T-helper 1 cell (primary cell): ENCODE measurements around the gene PHF2.

Source experiments
- DNase-seq, 5 donors: peaks; one replicate each; pipeline ENCODE4 v3.0.0-alpha.2; 2012 to 2020

PHF2 gene

DNA sequence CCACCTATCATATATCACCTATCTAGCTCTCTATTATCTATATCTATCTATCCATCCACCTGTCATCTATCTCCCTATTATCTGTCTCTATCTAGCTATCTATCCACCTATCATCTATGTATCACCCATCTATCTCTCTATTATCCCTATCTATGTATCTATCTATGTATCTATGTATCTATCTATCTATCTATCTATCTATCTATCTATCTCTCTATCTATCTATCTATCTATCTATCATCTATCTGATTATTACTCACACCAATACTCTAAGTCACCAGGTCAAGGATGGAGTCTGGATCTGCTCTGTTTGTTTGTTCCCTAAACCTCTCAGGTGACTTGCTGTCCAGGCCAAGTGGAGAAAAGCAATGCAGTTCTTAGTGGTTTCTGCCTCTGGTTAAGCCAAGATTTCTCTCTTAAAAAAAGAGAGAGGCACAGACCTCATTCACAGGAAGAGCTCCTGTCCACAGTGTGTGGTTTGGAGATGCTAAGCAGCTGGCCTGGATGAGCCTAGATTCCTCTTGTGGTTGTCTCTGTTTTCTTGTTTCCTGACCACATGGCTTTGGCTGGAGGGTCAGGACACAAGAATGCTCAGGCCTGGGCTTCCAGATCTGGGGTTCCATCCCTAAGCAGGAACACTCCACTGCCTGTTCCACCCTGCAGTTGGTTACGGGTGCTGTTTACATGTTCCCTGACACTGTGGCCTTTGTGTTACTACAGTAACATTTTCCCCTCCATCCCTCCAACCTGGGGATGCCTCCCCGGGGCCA lies 133.4 kb downstream of the PHF2 start:
- DNase-seq: no peak

DNA sequence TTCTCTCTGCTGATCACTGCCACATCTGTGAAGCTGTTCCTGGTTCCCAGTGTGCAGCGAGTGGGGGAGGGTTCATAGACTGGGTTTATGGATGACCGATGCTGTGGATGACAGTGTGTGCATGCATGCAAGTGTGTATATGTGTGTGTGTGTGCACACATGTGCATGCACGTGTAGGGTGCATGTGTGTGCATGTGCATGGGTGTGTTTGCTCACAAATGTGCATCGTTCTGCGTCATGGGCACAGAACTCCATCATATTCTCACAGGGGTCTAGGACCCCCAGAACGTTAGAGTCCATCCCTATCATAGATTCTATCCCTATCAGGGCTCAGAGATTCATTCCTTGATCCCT lies 134.0 kb downstream of the PHF2 start:
- no peak for DNase-seq

DNA sequence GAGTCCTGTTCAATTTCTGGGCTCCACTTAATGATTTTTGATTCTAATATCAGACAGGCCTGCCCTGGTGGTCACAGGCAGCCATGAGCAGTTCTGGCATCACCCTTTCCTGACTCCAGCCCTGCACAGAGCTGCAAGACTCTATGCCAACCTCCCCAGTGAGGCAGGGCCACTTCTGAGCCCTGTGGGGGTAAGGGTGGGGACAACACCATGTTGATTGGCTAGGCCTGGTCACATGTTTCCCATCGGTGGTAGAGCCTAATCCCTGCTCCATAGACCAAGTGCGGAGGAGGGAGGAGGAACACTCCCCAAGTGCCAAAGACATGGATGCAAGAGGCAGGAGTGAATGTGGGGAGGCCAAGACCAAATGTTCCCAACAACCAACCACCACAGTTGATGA lies 134.6 kb downstream of the PHF2 start:
- no peak for DNase-seq

DNA sequence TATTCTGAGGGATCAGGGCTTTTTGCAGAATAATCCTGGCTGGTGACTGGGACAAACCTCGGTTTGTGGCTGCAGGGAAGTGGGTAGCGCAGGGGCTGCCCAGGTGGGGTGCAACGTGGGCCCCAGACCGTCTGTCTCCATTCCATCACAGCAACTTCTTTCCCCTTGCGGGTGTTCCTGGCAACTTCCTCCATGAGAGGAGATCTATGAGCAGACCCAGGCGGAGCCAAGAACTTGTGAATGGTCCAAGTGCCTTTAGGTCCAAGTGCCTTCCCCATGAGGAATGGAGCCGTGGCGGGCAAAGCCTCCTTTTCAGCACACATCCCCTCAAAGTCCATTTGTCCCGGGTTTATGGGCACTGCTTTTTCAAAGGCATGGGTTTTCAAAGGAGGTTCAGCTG lies 136.5 kb downstream of the PHF2 start:
- DNase-seq: no peak

DNA sequence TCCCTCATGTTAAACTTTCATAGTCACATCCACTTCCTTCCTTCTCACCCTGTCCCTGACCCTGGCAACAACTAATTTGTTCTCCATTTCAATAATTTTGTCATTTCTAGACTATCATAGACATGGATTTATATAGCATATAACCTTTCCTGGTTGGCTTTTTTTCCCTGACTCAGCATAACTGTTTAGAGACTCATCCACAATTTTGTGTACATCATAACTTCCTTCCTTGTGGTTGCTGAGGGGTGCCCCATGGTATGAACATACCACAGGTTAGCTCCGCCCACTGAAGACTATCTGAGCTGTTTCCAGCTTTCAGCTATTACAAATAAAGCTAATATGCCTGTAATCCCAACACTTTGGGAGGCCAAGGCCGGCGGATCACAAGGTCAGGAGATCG lies 137.3 kb downstream of the PHF2 start:
- DNase-seq: no peak

DNA sequence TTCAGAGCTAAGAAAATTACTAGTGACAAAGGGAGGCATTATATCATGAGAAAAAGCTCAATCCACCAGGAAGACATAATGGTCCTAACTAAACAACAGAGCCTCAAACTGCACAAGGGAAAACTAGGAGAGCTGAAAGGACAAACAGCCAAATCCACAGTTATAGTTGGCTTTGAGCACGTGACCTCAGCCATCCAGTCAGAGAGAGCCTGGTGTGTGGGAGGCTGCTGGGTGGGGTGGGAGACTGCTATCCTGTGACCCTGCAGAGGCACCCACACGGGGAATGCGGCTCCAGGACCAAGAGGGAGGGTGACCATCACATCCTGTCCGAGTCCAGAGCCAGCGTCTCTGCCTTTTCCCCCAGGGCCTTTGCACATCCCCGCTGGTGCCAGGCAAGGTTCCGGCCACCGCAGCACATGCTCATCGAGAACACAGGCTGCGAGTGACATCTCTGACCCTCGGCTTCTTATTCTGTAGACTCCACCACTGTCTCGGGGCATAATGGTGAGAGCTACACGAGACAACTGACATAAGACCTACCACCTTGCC lies 145.1 kb downstream of the PHF2 start:
- no peak for DNase-seq

DNA sequence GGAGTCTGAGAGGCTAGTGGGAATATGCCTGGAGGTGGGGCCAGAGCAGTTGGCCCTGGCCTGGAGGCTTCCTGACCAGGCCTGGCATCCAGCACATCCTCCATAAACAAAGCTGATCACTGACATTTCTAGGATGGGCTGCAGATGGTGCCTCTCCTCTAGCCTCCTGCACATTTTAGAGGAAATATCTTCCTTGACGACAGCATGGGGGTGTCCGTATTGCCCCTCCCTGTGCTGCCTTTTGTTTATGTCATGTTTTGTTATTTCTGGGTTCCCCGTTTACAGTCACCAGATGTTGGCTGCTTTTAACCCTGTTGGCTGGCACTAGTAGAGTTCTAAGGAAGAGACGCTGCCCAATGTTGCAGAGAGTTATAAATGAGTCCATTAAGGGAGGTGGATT lies 148.5 kb downstream of the PHF2 start:
- DNase-seq: no peak

DNA sequence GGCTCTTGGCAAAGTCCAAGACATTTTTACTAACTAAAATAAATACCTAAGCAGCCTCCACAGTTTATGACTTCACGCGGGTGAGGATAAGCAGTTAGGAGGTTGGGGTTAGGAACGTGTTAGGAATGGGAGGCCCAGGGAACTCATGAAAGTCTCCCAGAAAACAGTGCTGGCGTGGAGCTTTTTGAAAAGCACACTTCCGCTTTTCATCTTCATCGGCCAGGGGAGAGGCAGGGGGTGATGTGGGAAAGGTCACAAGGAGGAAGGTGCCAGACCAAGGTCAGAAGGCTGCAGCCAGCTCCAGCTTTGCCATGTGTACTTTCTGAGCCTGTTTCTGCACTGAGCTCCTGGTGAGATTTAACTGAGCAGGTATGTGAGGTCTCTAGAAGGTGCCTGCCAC lies 149.0 kb downstream of the PHF2 start:
- no peak for DNase-seq

DNA sequence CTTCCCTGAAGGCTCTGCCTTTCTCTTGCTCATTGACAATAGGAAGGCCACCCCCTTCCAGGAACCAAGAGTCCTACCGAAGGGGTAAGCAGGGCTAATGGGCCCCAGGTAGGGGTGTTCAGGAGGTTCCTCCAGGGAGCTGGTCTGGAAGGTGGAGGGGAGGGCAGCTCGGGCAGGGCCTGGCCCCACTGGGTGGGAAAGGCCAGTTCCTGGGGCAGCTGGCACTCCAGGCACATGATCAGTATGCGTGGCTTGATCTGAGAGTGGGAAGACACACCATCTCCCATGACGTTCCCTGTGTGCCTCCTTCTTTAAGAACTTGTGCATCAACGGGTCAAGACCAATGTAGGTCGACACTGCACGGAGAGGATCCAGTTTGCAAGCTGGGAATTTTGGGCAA lies 149.8 kb downstream of the PHF2 start:
- no peak for DNase-seq
